B cell (primary cell): ENCODE results near the gene STAP1. TPM values are rescaled to one million over a fixed set of nuclear protein-coding genes. Genes with fewer than 3 reads are reported as not detected.
"Not testable (repeated sequence)": the region's sequence is repeated elsewhere in the genome, so short reads cannot be mapped to it uniquely, and the experiment has no call there.

Experiments
- ATAC-seq: fragments of 200-7000 bp; cut with Tn5 transposase; one replicate; pipeline ENCODE4 v1.10.0; 2021; ENCODE audit warnings: low read depth, mild to moderate bottlenecking, moderate number of reproducible peaks, moderate library complexity
- CTCF ChIA-PET: fragments of 350-600 bp; sonication (Branson Sonifier 250); formaldehyde crosslinking; loops from one replicate; lab custom pipeline; 2021; ENCODE audit warnings: antibody characterized with exemption, inconsistent platforms; lab: Charles Lee
- POLR2A ChIA-PET: fragments of 350-600 bp; sonication (Branson Sonifier 250); formaldehyde crosslinking; loops from one replicate; lab custom pipeline; 2021; ENCODE audit warnings: antibody characterized with exemption; lab: Charles Lee
- DNase-seq: peaks from one replicate; pipeline ENCODE4 v3.0.0; 2013
- H2AFZ ChIP-seq: 2 replicates; pipeline ENCODE4 v1.6.1; 2012; ENCODE audit warnings: mild to moderate bottlenecking, low read depth, low read length; ENCODE audit not compliant: insufficient read depth, poor library complexity, severe bottlenecking
- H3K27ac ChIP-seq, 2 donors: 1 replicate in 1 of 2; 2 replicates in 1 of 2; pipeline ENCODE4 v1.5.1; 2012 to 2013; ENCODE audit warnings: low read length in 2 of 2, mild to moderate bottlenecking in 2 of 2, moderate library complexity in 1 of 2
- H3K27me3 ChIP-seq, 4 experiments: fragments of 200-600 bp in 1 of 4; sonication (generic) in 1 of 4; replicated peaks in 1 of 4; 1 replicate in 2 of 4; 2 replicates in 2 of 4; pipeline versions ENCODE4 v1.6.1 to v1.7.0; 2013 to 2016; ENCODE audit warnings: low read length in 3 of 4, mild to moderate bottlenecking in 2 of 4, mixed read lengths in 1 of 4, moderate library complexity in 1 of 4; ENCODE audit not compliant: insufficient read depth in 4 of 4, control insufficient read depth in 3 of 4; ENCODE audit errors: control extremely low read depth in 1 of 4
- H3K36me3 ChIP-seq, 2 experiments: replicated peaks in 1 of 2; 1 replicate in 1 of 2; 2 replicates in 1 of 2; pipeline versions ENCODE4 v1.6.1 to v1.7.1; 2013; ENCODE audit warnings: low read length in 1 of 2; ENCODE audit not compliant: insufficient read depth in 2 of 2, control insufficient read depth in 1 of 2; ENCODE audit errors: control extremely low read depth in 1 of 2, extremely low read depth in 1 of 2
- H3K4me1 ChIP-seq, 2 donors: fragments of 200-600 bp in 1 of 2; sonication (generic) in 1 of 2; 1 replicate in 1 of 2; 2 replicates in 1 of 2; pipeline versions ENCODE4 v1.5.1 to v1.6.1; 2013 to 2017; ENCODE audit warnings: low read length in 2 of 2; ENCODE audit not compliant: control insufficient read depth in 2 of 2, insufficient read depth in 2 of 2
- H3K4me2 ChIP-seq: replicated peaks from 2 replicates; pipeline ENCODE3; 2012; ENCODE audit warnings: mild to moderate bottlenecking, low read depth, low read length; ENCODE audit not compliant: poor library complexity, severe bottlenecking
- H3K4me3 ChIP-seq, 5 experiments: fragments of 200-600 bp in 1 of 5; sonication (generic) in 1 of 5; 1 replicate in 3 of 5; 2 replicates in 2 of 5; pipeline versions ENCODE4 v1.5.1 to v1.7.0; 2011 to 2016; ENCODE audit warnings: low read length in 4 of 5, mild to moderate bottlenecking in 4 of 5, low read depth in 2 of 5, control low read depth in 1 of 5, moderate library complexity in 1 of 5; ENCODE audit not compliant: insufficient read depth in 1 of 5; ENCODE audit errors: control extremely low read depth in 1 of 5, extremely low read depth in 1 of 5
- H3K79me2 ChIP-seq: fragments of 200-600 bp; sonication (generic); one replicate; pipeline ENCODE4 v1.6.0; 2016; ENCODE audit warnings: low read length; ENCODE audit not compliant: control insufficient read depth, insufficient read depth
- H3K9ac ChIP-seq: fragments of 200-600 bp; sonication (generic); 2 replicates; pipeline ENCODE4 v1.6.1; 2017; ENCODE audit warnings: mild to moderate bottlenecking, low read length, moderate library complexity
- H3K9me3 ChIP-seq, 3 donors: one replicate each; pipeline versions ENCODE4 v1.6.1 to v1.7.1; 2013; ENCODE audit warnings: low read length in 2 of 3; ENCODE audit not compliant: control insufficient read depth in 2 of 3, insufficient read depth in 1 of 3; ENCODE audit errors: control extremely low read depth in 1 of 3
- H4K20me1 ChIP-seq: 2 replicates; pipeline ENCODE4 v1.6.0; 2012; ENCODE audit warnings: mild to moderate bottlenecking, low read length; ENCODE audit not compliant: insufficient read depth, control insufficient read depth, poor library complexity, severe bottlenecking
- H3K27ac Mint-ChIP-seq: one replicate; pipeline ENCODE4 v1.8.0; 2021; ENCODE audit warnings: mixed read lengths
- H3K27me3 Mint-ChIP-seq: one replicate; pipeline ENCODE4 v1.8.0; 2021; ENCODE audit warnings: mixed read lengths
- H3K4me1 Mint-ChIP-seq: one replicate; pipeline ENCODE4 v1.8.0; 2021; ENCODE audit warnings: mixed read lengths
- H3K4me3 Mint-ChIP-seq: one replicate; pipeline ENCODE4 v1.8.0; 2021; ENCODE audit warnings: mixed read lengths
- H3K9me3 Mint-ChIP-seq: one replicate; pipeline ENCODE4 v1.8.0; 2022; ENCODE audit warnings: mixed read lengths; ENCODE audit not compliant: insufficient read depth
- CTCF ChIP-seq: fragments of 200-600 bp; IDR thresholded peaks from one replicate; pipeline ENCODE4 v1.8.0; 2022; ENCODE audit warnings: antibody characterized with exemption, mild to moderate bottlenecking
- EZH2 ChIP-seq: IDR thresholded peaks from 2 replicates; pipeline ENCODE4 v1.6.1; 2012; ENCODE audit warnings: borderline replicate concordance, low read depth, mild to moderate bottlenecking, moderate library complexity, low read length; ENCODE audit not compliant: insufficient read depth, poor library complexity, severe bottlenecking
- WGBS: methylation state at CpG from one replicate; pipeline ENCODE4 v1.1.5; 2013; ENCODE audit warnings: missing lambda C conversion rate; ENCODE audit not compliant: insufficient coverage; 5-methylcytosine and 5-hydroxymethylcytosine counted together
- intact Hi-C: fragments of 100-400 bp; cut with micrococcal nuclease; formaldehyde crosslinking; loops from one replicate; pipeline ENCODE4 v1.10.0; 2022
- polyA plus RNA-seq: library from polyadenylated mRNA; depleted of rRNA; stranded (reverse); fragments of >200 nt; gene quantifications from 2 replicates; pipeline ENCODE4 v1.2.3, GENCODE V29; 2012
- total RNA-seq, 2 donors: library from RNA; stranded (reverse); fragments of 120-200 nt in 1 of 2; gene quantifications; 1 replicate in 1 of 2; 2 replicates in 1 of 2; pipeline versions ENCODE4 v1.2.3 to v1.2.4, GENCODE V29; 2013 to 2022

STAP1 gene
- total and polyA plus RNA-seq, 2 donors (not counting 1 experiment from before 2014, with no cell fraction given): 52.6 to 63.0 TPM

- H3K27me3 Mint-ChIP-seq, DNase-seq, H3K27me3 ChIP-seq, H4K20me1 ChIP-seq, H3K4me3 ChIP-seq, ATAC-seq, intact Hi-C loops, H3K36me3 ChIP-seq, H3K9me3 ChIP-seq, H3K9me3 Mint-ChIP-seq: not testable (repeated sequence)
- Histone ChIP-seq H3K4me2 (peak overlapping the region; percentile 65), H3K79me2 (peaks cover 40% of the 10 kb centered on the region), H3K27ac (peak overlapping the region in 1 of 2 donors; percentile 49), H3K4me1 (peaks cover 34 to 58% of the 10 kb centered on the region in 2 donors), H2AFZ (peak overlapping the region; percentile 66), H3K9ac (peak overlapping the region; percentile 7)
- H3K4me1 Mint-ChIP-seq: peaks cover 49% of the 10 kb centered on the region
- H3K27ac Mint-ChIP-seq: peak overlapping the region; percentile 72
- ChIA-PET POLR2A (interaction anchor here (1.1 kb wide), 1 partner anchor 24 kb away, joined by 3 read pairs; no protein-coding TSS in a partner anchor), CTCF (interaction anchor here (0.6 to 1.5 kb wide), 9 partner anchors 9 to 148 kb away, joined by 3 to 8 read pairs (median 4); no protein-coding TSS in a partner anchor)
- peak overlapping the region; percentile 29 for H3K4me3 Mint-ChIP-seq
- no CpG with 5 or more reads among the region's 4 CpGs for WGBS
Observed at GRCh38 chr4:67552146-67552792, 6.3 kb upstream of the STAP1 start.

GRCh38 chr4:67554096-67554495, 4.4 kb upstream of the STAP1 start:
- Histone ChIP-seq H3K4me2 (no peak overlapping the region), H3K4me1 (peaks cover 40 to 69% of the 10 kb centered on the region in 2 donors), H3K4me3 (no peak overlapping the region), H3K27me3 (no peaks in the 10 kb centered on the region), H3K36me3 (no peaks in the 10 kb centered on the region), H4K20me1 (no peaks in the 10 kb centered on the region), H3K79me2 (peaks cover 46% of the 10 kb centered on the region), H3K9ac (no peak overlapping the region), H3K9me3 (no peaks in the 10 kb centered on the region), H2AFZ (no peak overlapping the region), H3K27ac (no peak overlapping the region)
- intact Hi-C loops: no loop called here
- ChIA-PET CTCF (interaction anchor here (0.8 kb wide), 1 partner anchor 32 kb away, joined by 3 read pairs; no protein-coding TSS in a partner anchor), POLR2A (interaction anchor here (0.7 kb wide), 1 partner anchor 25 kb away, joined by 3 read pairs; no protein-coding TSS in a partner anchor)
- no CpG with 5 or more reads among the region's 3 CpGs for WGBS
- Mint-ChIP-seq H3K27ac (no peak overlapping the region), H3K9me3 (no peaks in the 10 kb centered on the region), H3K27me3 (no peaks in the 10 kb centered on the region), H3K4me3 (no peak overlapping the region), H3K4me1 (peaks cover 61% of the 10 kb centered on the region)
- no peak for ATAC-seq
- DNase-seq: no peak
- TF ChIP-seq CTCF: no peak
- TF ChIP-seq EZH2: no peak
